ENCODE measurements around the gene PET100. TPM values are rescaled to one million over a fixed set of nuclear protein-coding genes. Genes with fewer than 3 reads are reported as not detected.

PET100 gene
- total RNA-seq, 1 experiment from 2014 or later: 15.5 TPM

- Histone ChIP-seq H4K20me1 (ENCODE audit: insufficient read depth, low read depth, low read length) (no peaks in the 10 kb centered on the region), H3K27ac (ENCODE audit: low read length) (no peak overlapping the region), H3K9me3 (ENCODE audit: low read length) (no peaks in the 10 kb centered on the region), H2AFZ (ENCODE audit: low read length) (no peak overlapping the region), H3K79me2 (ENCODE audit: low read length) (no peaks in the 10 kb centered on the region), H3K27me3 (ENCODE audit: low read length) (no peaks in the 10 kb centered on the region), H3K36me3 (ENCODE audit: insufficient read depth, low read length) (no peaks in the 10 kb centered on the region), H3K9me2 (replicated peaks; ENCODE audit: insufficient read depth, low read length) (no peaks in the 10 kb centered on the region), H3K9ac (ENCODE audit: low read length) (no peak overlapping the region), H3K4me3 (ENCODE audit: low read length) (no peak overlapping the region), H3K4me1 (ENCODE audit: low read length) (no peaks in the 10 kb centered on the region), H3K4me2 (ENCODE audit: low read depth, low read length, poor library complexity, severe bottlenecking) (no peak overlapping the region)
- DNase-seq: no peak
Measured at GRCh38 chr19:7600721-7601120, 28.9 kb upstream of the PET100 start.

- Histone ChIP-seq H4K20me1 (ENCODE audit: insufficient read depth, low read depth, low read length) (no peaks in the 10 kb centered on the region), H3K9ac (ENCODE audit: low read length) (no peak overlapping the region), H3K9me3 (ENCODE audit: low read length) (no peaks in the 10 kb centered on the region), H3K9me2 (replicated peaks; ENCODE audit: insufficient read depth, low read length) (no peaks in the 10 kb centered on the region), H3K79me2 (ENCODE audit: low read length) (no peaks in the 10 kb centered on the region), H3K36me3 (ENCODE audit: insufficient read depth, low read length) (no peaks in the 10 kb centered on the region), H3K4me3 (ENCODE audit: low read length) (no peak overlapping the region), H3K4me1 (ENCODE audit: low read length) (no peaks in the 10 kb centered on the region), H2AFZ (ENCODE audit: low read length) (no peak overlapping the region), H3K27me3 (ENCODE audit: low read length) (no peaks in the 10 kb centered on the region), H3K27ac (ENCODE audit: low read length) (no peak overlapping the region), H3K4me2 (ENCODE audit: low read depth, low read length, poor library complexity, severe bottlenecking) (no peak overlapping the region)
- DNase-seq: no peak
Measured at GRCh38 chr19:7602240-7602934, 27.2 kb upstream of the PET100 start.

- H3K4me3 ChIP-seq (ENCODE audit: low read length): no peak overlapping the region
- H3K27ac ChIP-seq (ENCODE audit: low read length): no peak overlapping the region
- H3K79me2 ChIP-seq (ENCODE audit: low read length): no peaks in the 10 kb centered on the region
- H3K9ac ChIP-seq (ENCODE audit: low read length): no peak overlapping the region
- DNase-seq: no peak
- H3K4me1 ChIP-seq (ENCODE audit: low read length): no peaks in the 10 kb centered on the region
- no peaks in the 10 kb centered on the region for H3K9me2 ChIP-seq (replicated peaks; ENCODE audit: insufficient read depth, low read length)
- H4K20me1 ChIP-seq (ENCODE audit: insufficient read depth, low read depth, low read length): no peaks in the 10 kb centered on the region
- no peaks in the 10 kb centered on the region for H3K9me3 ChIP-seq (ENCODE audit: low read length)
- H3K4me2 ChIP-seq (ENCODE audit: low read depth, low read length, poor library complexity, severe bottlenecking): no peak overlapping the region
- H2AFZ ChIP-seq (ENCODE audit: low read length): no peak overlapping the region
- H3K27me3 ChIP-seq (ENCODE audit: low read length): no peaks in the 10 kb centered on the region
- no peaks in the 10 kb centered on the region for H3K36me3 ChIP-seq (ENCODE audit: insufficient read depth, low read length)
Measured at GRCh38 chr19:7602935-7603497, 26.6 kb upstream of the PET100 start.

GRCh38 chr19:7603919-7604318 is 25.7 kb upstream of the PET100 start:
- Histone ChIP-seq H3K4me3 (ENCODE audit: low read length) (no peak overlapping the region), H2AFZ (ENCODE audit: low read length) (no peak overlapping the region), H3K9ac (ENCODE audit: low read length) (no peak overlapping the region), H3K36me3 (ENCODE audit: insufficient read depth, low read length) (no peaks in the 10 kb centered on the region), H3K79me2 (ENCODE audit: low read length) (no peaks in the 10 kb centered on the region), H3K9me3 (ENCODE audit: low read length) (no peaks in the 10 kb centered on the region), H3K27me3 (ENCODE audit: low read length) (no peaks in the 10 kb centered on the region), H3K4me2 (ENCODE audit: low read depth, low read length, poor library complexity, severe bottlenecking) (no peak overlapping the region), H4K20me1 (ENCODE audit: insufficient read depth, low read depth, low read length) (no peaks in the 10 kb centered on the region), H3K27ac (ENCODE audit: low read length) (no peak overlapping the region), H3K4me1 (ENCODE audit: low read length) (no peaks in the 10 kb centered on the region), H3K9me2 (replicated peaks; ENCODE audit: insufficient read depth, low read length) (no peaks in the 10 kb centered on the region)
- no peak for DNase-seq

- Histone ChIP-seq H3K79me2 (ENCODE audit: low read length) (no peaks in the 10 kb centered on the region), H3K4me3 (ENCODE audit: low read length) (no peak overlapping the region), H3K4me1 (ENCODE audit: low read length) (no peaks in the 10 kb centered on the region), H3K36me3 (ENCODE audit: insufficient read depth, low read length) (no peaks in the 10 kb centered on the region), H4K20me1 (ENCODE audit: insufficient read depth, low read depth, low read length) (no peaks in the 10 kb centered on the region), H3K9ac (ENCODE audit: low read length) (no peak overlapping the region), H3K9me3 (ENCODE audit: low read length) (no peaks in the 10 kb centered on the region), H3K4me2 (ENCODE audit: low read depth, low read length, poor library complexity, severe bottlenecking) (no peak overlapping the region), H3K27ac (ENCODE audit: low read length) (no peak overlapping the region), H2AFZ (ENCODE audit: low read length) (no peak overlapping the region), H3K27me3 (ENCODE audit: low read length) (no peaks in the 10 kb centered on the region), H3K9me2 (replicated peaks; ENCODE audit: insufficient read depth, low read length) (no peaks in the 10 kb centered on the region)
- DNase-seq: peak; percentile 97
Measured at GRCh38 chr19:7605490-7606222, 23.9 kb upstream of the PET100 start.

- Histone ChIP-seq H4K20me1 (ENCODE audit: insufficient read depth, low read depth, low read length) (no peaks in the 10 kb centered on the region), H2AFZ (ENCODE audit: low read length) (no peak overlapping the region), H3K27me3 (ENCODE audit: low read length) (no peaks in the 10 kb centered on the region), H3K9me2 (replicated peaks; ENCODE audit: insufficient read depth, low read length) (no peaks in the 10 kb centered on the region), H3K9ac (ENCODE audit: low read length) (no peak overlapping the region), H3K4me1 (ENCODE audit: low read length) (no peaks in the 10 kb centered on the region), H3K27ac (ENCODE audit: low read length) (no peak overlapping the region), H3K79me2 (ENCODE audit: low read length) (no peaks in the 10 kb centered on the region), H3K4me3 (ENCODE audit: low read length) (no peak overlapping the region), H3K4me2 (ENCODE audit: low read depth, low read length, poor library complexity, severe bottlenecking) (no peak overlapping the region), H3K9me3 (ENCODE audit: low read length) (no peaks in the 10 kb centered on the region), H3K36me3 (ENCODE audit: insufficient read depth, low read length) (no peaks in the 10 kb centered on the region)
- no peak for DNase-seq
Measured at GRCh38 chr19:7606289-7606688, 23.3 kb upstream of the PET100 start.

GRCh38 chr19:7607212-7607873 is 22.2 kb upstream of the PET100 start:
- H3K79me2 ChIP-seq (ENCODE audit: low read length): no peaks in the 10 kb centered on the region
- no peaks in the 10 kb centered on the region for H3K36me3 ChIP-seq (ENCODE audit: insufficient read depth, low read length)
- H3K9ac ChIP-seq (ENCODE audit: low read length): no peak overlapping the region
- no peaks in the 10 kb centered on the region for H4K20me1 ChIP-seq (ENCODE audit: insufficient read depth, low read depth, low read length)
- no peaks in the 10 kb centered on the region for H3K4me1 ChIP-seq (ENCODE audit: low read length)
- no peak overlapping the region for H3K4me2 ChIP-seq (ENCODE audit: low read depth, low read length, poor library complexity, severe bottlenecking)
- no peak for DNase-seq
- H3K9me2 ChIP-seq (replicated peaks; ENCODE audit: insufficient read depth, low read length): no peaks in the 10 kb centered on the region
- H3K27me3 ChIP-seq (ENCODE audit: low read length): no peaks in the 10 kb centered on the region
- no peak overlapping the region for H3K4me3 ChIP-seq (ENCODE audit: low read length)
- H2AFZ ChIP-seq (ENCODE audit: low read length): no peak overlapping the region
- H3K9me3 ChIP-seq (ENCODE audit: low read length): no peaks in the 10 kb centered on the region
- no peak overlapping the region for H3K27ac ChIP-seq (ENCODE audit: low read length)

GRCh38 chr19:7607874-7608560 is 21.6 kb upstream of the PET100 start:
- Histone ChIP-seq H3K4me1 (ENCODE audit: low read length) (no peaks in the 10 kb centered on the region), H3K4me3 (ENCODE audit: low read length) (no peak overlapping the region), H4K20me1 (ENCODE audit: insufficient read depth, low read depth, low read length) (no peaks in the 10 kb centered on the region), H3K9me2 (replicated peaks; ENCODE audit: insufficient read depth, low read length) (no peaks in the 10 kb centered on the region), H3K4me2 (ENCODE audit: low read depth, low read length, poor library complexity, severe bottlenecking) (no peak overlapping the region), H3K27me3 (ENCODE audit: low read length) (no peaks in the 10 kb centered on the region), H3K9ac (ENCODE audit: low read length) (no peak overlapping the region), H3K79me2 (ENCODE audit: low read length) (no peaks in the 10 kb centered on the region), H3K36me3 (ENCODE audit: insufficient read depth, low read length) (no peaks in the 10 kb centered on the region), H3K9me3 (ENCODE audit: low read length) (no peaks in the 10 kb centered on the region), H2AFZ (ENCODE audit: low read length) (no peak overlapping the region), H3K27ac (ENCODE audit: low read length) (no peak overlapping the region)
- no peak for DNase-seq
